CMK (cell line): Measurements from ENCODE around the gene PDE9A.

ENCODE experiments used
- DNase-seq: peaks from one replicate; pipeline ENCODE4 v3.0.0-alpha.2; 2010; ENCODE audit warnings: low read depth

The PDE9A gene

GRCh38 chr21:42775123-42775522, 121.7 kb downstream of the PDE9A start:
- DNase-seq = no peak

DNA sequence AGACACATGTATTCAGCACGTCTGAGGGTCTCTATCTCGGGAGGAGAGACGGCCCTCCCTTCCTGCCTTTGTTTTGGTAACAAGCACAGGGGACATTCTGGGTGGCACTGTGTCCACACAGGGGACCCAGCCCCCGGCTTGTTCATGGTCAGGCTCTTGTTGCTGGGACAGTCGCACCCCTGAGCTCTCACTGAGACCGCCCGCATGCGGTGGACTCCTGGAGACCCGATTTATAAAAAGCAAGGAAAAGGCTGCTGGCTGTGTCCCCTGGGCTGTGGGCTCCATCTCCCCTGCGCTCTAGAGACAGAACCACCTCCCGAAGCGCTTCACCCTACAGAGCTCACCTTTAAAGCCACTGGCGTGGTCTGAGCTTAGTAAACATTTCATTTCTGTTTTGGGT, 122.5 kb downstream of the PDE9A start:
- no peak for DNase-seq

DNA sequence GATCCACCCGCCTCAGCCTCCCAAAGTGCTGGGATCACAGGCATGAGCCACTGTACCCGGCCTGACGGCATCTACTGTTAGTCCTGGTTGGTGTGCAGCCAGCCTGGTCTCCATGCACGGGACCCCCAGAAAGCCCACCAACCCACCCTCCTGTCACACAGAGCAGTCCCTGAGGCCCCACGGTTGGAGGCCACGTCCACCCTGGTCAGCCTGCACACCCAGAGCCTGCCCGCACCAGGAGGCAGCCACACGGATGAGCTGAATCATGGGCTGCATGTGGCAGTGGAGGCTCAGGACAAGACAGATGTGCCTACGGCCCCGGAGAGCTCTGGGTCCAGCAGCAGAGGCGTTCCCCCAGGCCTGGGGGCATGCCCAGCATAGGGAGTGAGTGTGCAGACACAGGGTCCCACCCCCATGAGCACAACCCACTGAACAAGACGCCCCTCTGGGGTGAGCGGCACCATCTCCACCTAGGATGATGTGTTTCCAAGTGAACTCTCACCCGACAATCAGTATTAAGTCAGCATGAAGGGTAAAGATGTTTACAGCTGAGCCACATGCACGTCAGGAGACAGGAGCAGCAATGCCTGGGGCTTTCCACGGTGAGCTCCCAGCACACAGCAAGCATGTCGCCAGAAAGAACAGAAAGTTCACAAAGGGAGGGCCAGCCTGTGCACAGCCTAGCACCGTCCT, 123.8 kb downstream of the PDE9A start:
- DNase-seq = no peak

DNA sequence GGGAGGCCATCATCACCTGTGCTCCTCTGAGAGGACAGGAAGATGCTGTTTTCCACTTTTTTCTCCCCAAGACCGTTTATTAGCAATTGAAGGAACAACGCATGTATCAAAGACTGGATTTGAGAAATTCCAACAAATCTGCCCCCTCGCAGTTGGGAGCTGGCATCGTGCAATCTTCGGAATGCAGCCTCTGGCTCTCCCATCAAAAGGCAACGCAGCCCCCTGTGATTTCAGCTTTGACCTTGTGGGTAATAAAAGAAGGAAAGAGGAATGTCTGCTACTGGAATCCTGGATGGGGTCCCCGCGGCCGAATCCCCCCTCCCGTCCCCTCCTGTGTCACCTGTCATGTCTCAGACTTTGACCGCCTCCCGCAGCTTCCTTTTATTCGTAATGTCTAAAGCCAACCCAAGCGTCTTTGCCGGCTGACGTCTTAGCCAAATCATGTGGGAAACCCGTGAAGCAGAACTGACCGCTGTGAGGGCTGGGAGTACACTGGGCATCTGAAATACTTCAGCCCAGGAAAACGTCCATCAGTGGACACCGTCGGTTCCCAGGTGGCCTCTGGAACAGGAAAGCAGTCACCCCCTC, 124.4 kb downstream of the PDE9A start:
- no peak for DNase-seq

DNA sequence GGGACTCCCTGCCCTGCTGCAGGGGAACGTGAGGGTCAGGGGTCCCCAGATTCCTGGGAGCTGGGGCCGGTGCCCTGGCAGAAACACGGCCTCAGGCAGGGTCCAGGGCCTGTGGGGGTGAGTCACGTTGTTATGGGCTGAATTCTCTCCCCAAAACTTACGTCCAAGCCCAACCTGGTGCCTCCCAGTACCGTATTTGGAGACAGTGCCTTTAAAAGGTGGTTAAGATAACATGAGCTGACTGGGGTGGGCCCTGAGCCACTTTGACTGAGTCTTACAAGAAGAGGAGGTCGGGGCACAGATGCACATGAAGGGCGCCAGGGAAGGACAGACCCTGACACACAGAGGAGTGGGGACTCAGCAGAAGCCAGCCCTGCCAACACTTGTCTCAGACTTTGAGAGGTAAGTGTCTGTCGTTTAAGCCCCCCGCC, 126.0 kb downstream of the PDE9A start:
- no peak for DNase-seq

DNA sequence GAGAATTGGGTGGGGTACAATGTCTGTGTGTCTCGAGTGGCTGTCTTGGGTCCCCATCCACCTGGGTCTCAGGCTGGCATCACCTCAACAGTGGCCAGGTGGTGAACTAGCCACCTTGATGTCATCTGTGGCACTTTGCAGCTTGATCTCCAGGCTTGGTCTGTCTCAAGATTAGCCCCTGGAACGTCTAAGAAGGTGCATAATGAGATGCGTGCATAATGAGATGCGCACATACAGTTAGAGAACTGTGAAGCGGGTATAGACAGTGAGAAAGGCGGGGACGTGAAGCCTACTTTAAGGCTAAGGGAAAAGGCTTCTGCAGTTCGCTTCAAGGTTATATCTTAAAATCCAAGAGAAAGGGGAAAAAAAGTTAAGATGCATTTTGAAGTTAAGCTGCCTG, 127.2 kb downstream of the PDE9A start:
- no peak for DNase-seq

GRCh38 chr21:42781150-42781970, 127.9 kb downstream of the PDE9A start:
- no peak for DNase-seq

GRCh38 chr21:42781971-42782722, 128.7 kb downstream of the PDE9A start:
- DNase-seq = no peak

GRCh38 chr21:42782723-42783242, 129.4 kb downstream of the PDE9A start:
- DNase-seq = peak; percentile 29

DNA sequence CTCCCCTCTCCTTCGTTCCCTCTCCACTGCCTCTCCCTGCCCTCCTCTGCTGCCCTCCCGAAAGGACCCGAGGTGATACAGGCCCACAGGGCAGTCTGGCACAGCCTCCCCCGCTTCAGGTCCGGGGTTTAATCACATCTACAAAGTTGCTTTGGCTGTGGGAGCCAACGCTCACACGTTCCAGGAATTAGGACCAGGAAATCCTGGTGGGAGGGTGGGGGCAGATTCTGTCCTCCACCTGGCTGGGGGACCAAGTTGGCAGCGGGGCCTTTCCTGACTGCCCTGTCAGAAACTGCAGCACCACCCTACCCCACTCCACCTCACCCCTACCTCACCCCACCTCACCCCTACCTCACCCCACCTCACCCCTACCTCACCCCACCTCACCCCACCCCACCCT, 130.9 kb downstream of the PDE9A start:
- no peak for DNase-seq

GRCh38 chr21:42784896-42785451, 131.6 kb downstream of the PDE9A start:
- no peak for DNase-seq

- no peak for DNase-seq
Observed at GRCh38 chr21:42785666-42786427, 132.4 kb downstream of the PDE9A start.

- DNase-seq = no peak
Observed at GRCh38 chr21:42786884-42787283, 133.5 kb downstream of the PDE9A start.

DNA sequence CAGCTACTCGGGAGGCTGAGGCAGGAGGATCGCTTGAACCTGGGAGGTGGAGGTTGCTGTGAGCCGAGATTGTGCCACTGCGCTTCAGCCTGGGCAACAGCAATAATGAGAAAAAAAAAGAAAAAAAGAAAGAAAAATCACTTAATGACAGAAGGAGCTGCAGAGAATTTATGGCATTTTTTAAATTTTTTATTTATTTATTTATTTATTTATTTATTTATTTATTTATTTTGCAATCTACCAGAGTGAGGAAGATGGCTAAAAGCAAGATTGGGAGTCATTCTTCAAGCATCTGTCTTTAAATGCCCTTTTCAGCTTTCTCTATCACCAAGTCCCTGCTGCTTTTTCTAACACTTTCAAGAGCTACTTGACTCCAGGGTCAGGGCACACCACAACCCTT, 134.2 kb downstream of the PDE9A start:
- no peak for DNase-seq

DNA sequence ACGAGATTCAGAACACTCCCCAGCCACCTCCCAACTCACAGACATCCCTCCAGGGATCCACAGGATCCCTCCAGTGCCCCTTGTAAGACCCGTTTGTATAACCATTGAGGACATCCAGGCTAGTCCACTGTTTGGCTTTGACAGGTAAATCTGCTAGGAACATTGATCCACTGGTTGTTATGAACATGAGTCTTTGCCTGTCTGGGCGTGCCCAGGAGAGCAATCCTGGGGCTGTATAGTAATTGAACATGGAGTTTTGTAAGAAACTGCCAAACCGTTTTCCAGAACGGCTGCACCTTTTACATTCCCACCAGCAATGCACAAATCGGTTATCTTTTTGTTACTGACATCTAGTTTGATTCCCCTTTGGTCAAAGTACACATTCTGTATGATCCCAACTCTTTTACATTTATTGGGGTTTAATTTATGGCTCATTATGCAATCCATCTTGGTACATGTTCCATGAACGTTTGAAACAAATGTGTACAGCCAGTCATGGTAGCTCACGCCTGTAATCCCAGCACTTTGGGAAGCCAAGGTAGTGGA, 137.2 kb downstream of the PDE9A start:
- DNase-seq = no peak

DNA sequence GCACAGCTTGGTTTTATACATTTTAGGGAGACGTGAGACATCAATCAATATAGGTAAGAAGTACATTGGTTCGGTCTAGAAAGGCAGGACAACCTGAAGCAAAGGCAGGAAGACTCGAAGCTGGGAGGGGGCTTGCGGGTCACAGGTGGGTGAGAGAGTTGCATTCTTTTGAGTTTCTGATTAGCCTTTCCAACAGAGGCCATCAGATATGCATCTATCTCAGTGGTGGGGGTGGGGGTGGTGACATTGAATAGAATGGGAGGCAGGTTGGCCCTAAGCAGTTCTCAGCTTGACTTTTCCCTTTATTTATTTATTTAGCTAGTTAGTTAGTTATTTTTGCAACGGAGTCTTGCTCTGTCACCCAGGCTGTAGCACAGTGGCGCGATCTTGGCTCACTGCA, 140.4 kb downstream of the PDE9A start:
- DNase-seq = no peak

- DNase-seq = no peak
Observed at GRCh38 chr21:42794551-42794950, 141.1 kb downstream of the PDE9A start.

- DNase-seq = no peak
Observed at GRCh38 chr21:42796327-42797062, 143.1 kb downstream of the PDE9A start.

GRCh38 chr21:42797522-42797921, 144.1 kb downstream of the PDE9A start:
- DNase-seq = no peak

- no peak for DNase-seq
Observed at GRCh38 chr21:42798106-42798505, 144.7 kb downstream of the PDE9A start.
